AG04449 (cell line): Measurements from ENCODE around the gene ANKRD12.

Source experiments
- CTCF ChIA-PET: fragments of 350-600 bp; formaldehyde crosslinking; extraction: SDS; loops from one replicate; lab custom pipeline; 2021; ENCODE audit warnings: antibody characterized with exemption; lab: Yijun Ruan, JAX
- POLR2A ChIA-PET: fragments of 400-600, 350-600 bp; formaldehyde crosslinking; extraction: SDS; loops from one replicate; lab custom pipeline; 2020; ENCODE audit warnings: antibody characterized with exemption, inconsistent platforms; lab: Yijun Ruan, JAX
- DNase-seq: peaks from one replicate; pipeline ENCODE4 v3.0.0-alpha.2; 2010; ENCODE audit warnings: low read depth, low spot score
- H3K4me3 ChIP-seq: 2 replicates; pipeline ENCODE4 v1.5.1; 2011; ENCODE audit warnings: low read depth, mild to moderate bottlenecking, control low read depth, low read length
- TF ChIP-seq, protein P1 (sequence below): IDR thresholded peaks from one replicate; pipeline ENCODE4 v1.5.1; 2011; ENCODE audit warnings: mild to moderate bottlenecking, moderate library complexity, low read length, control low read depth, inconsistent platforms; ENCODE audit not compliant: insufficient read depth; ENCODE audit errors: missing control alignments

ANKRD12 gene

GRCh38 chr18:9140984-9141383, 4.4 kb downstream of the ANKRD12 start:
- CTCF ChIA-PET: interaction anchor here (0.9 to 4.0 kb wide), 4 partner anchors 58 to 435 kb away, joined by 3 to 25 read pairs (median 4); no protein-coding TSS in a partner anchor
- no peak for DNase-seq
- TF ChIP-seq, protein P1, sequence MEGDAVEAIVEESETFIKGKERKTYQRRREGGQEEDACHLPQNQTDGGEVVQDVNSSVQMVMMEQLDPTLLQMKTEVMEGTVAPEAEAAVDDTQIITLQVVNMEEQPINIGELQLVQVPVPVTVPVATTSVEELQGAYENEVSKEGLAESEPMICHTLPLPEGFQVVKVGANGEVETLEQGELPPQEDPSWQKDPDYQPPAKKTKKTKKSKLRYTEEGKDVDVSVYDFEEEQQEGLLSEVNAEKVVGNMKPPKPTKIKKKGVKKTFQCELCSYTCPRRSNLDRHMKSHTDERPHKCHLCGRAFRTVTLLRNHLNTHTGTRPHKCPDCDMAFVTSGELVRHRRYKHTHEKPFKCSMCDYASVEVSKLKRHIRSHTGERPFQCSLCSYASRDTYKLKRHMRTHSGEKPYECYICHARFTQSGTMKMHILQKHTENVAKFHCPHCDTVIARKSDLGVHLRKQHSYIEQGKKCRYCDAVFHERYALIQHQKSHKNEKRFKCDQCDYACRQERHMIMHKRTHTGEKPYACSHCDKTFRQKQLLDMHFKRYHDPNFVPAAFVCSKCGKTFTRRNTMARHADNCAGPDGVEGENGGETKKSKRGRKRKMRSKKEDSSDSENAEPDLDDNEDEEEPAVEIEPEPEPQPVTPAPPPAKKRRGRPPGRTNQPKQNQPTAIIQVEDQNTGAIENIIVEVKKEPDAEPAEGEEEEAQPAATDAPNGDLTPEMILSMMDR: no peak
- POLR2A ChIA-PET: no interaction called here
- H3K4me3 ChIP-seq: no peak overlapping the region

GRCh38 chr18:9146224-9146623, 9.6 kb downstream of the ANKRD12 start:
- no peak for DNase-seq
- ChIA-PET POLR2A (interaction anchor here (0.6 to 1.0 kb wide), 2 partner anchors 9 to 12 kb away, joined by 3 read pairs; partner anchors contain the start of gene ANKRD12), CTCF (interaction anchor here (0.6 to 2.8 kb wide), 8 partner anchors 8 to 492 kb away, joined by 3 to 14 read pairs (median 4); partner anchors contain the start of gene ANKRD12)
- no peak overlapping the region for H3K4me3 ChIP-seq
- TF ChIP-seq, protein P1: no peak

DNA sequence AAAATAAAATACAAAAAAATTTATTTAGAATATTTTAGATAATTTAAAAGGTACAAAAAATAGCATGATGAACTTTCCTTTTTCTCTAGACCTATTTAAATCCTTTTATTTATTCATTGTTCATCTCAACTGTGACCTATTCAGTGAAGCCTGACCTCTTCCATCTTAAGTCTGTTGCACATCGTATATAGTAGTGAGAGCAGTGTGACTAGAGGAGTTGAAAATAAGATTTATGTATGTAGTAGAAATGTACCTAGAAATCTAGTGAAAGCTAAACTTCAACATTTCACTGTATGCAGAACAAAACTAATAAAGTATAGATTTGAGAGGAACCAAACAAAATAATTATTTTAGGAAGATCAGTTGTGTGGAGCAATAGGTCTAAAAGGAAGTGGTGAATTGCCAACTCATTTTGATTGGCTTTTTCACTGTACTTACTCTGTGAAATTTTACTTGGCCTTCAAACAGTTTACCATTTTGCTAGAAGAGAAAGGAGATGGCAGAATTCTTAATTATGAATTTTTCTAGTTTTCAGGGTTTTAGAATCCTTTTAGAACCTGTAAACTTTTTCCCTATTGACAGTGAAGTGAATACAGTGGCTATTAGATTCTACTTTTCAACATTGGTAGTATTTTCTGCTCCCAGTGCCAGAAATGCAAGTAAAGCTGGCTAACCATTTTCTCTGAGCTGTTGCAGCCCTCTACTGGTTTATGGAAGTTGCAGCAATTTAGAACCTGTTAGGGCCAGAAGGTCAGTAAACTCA, 11.0 kb downstream of the ANKRD12 start:
- no peak overlapping the region for H3K4me3 ChIP-seq
- POLR2A ChIA-PET: no interaction called here
- TF ChIP-seq, protein P1: peak; percentile 66
- CTCF ChIA-PET: interaction anchor here (0.6 to 2.8 kb wide), 13 partner anchors 9 to 333 kb away, joined by 3 to 14 read pairs (median 4); partner anchors contain the start of gene ANKRD12
- DNase-seq: peak; percentile 28

GRCh38 chr18:9148203-9148552, 11.6 kb downstream of the ANKRD12 start:
- ChIA-PET CTCF (interaction anchor here (0.6 to 2.8 kb wide), 9 partner anchors 9 to 148 kb away, joined by 3 to 14 read pairs (median 4); partner anchors contain the start of gene ANKRD12), POLR2A (no interaction called here)
- no peak for DNase-seq
- H3K4me3 ChIP-seq: no peak overlapping the region
- TF ChIP-seq, protein P1: no peak

GRCh38 chr18:9150121-9150520, 13.5 kb downstream of the ANKRD12 start:
- no peak overlapping the region for H3K4me3 ChIP-seq
- ChIA-PET POLR2A (no interaction called here), CTCF (interaction anchor here (1.0 to 3.7 kb wide), 8 partner anchors 10 to 367 kb away, joined by 3 to 14 read pairs (median 4); no protein-coding TSS in a partner anchor)
- TF ChIP-seq, protein P1: no peak
- no peak for DNase-seq

DNA sequence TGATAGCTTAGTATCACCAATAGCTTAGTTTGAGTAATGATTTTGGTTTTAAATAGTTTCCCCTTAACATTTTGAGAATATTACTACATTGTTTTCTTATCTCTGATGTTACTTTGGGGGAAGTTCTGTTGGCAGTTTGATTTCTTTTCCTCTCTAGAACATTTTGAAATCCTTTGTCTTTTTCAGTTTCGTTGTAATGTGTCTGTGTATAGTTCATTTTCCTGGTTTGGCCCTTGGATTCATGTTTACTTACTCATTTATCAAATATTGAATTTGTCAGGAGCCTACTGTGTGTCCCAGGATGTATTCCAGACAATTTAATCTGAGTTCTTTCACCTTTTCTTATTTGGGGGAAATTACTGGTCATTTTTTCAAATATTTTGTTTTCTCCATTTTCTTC, 16.7 kb downstream of the ANKRD12 start:
- no peak for DNase-seq
- TF ChIP-seq, protein P1: no peak
- ChIA-PET POLR2A (no interaction called here), CTCF (no interaction called here)
- H3K4me3 ChIP-seq: no peak overlapping the region
